Chondrocyte (in vitro differentiated cells): ENCODE results near the gene ATP5PD. TPM values are rescaled to one million over a fixed set of nuclear protein-coding genes. Genes with fewer than 3 reads are reported as not detected.
A peak's percentile ranks its signal among the peaks of the same experiment; 100 is the strongest.

Source experiments
- DNase-seq: peaks from one replicate; pipeline ENCODE4 v3.0.0; 2021; ENCODE audit warnings: mixed read lengths, low spot score
- H3K27ac Mint-ChIP-seq: one replicate; pipeline ENCODE4 v1.8.0; 2021; ENCODE audit warnings: mild to moderate bottlenecking, moderate library complexity, mixed read lengths; ENCODE audit not compliant: unreplicated experiment
- H3K27me3 Mint-ChIP-seq: 2 replicates; pipeline ENCODE4 v1.8.0; 2021; ENCODE audit warnings: low read depth, mixed read lengths
- H3K36me3 Mint-ChIP-seq: 2 replicates; pipeline ENCODE4 v1.8.0; 2021; ENCODE audit warnings: low read depth, mixed read lengths
- H3K4me1 Mint-ChIP-seq: 2 replicates; pipeline ENCODE4 v1.8.0; 2021; ENCODE audit warnings: low read depth, mild to moderate bottlenecking, mixed read lengths
- H3K4me3 Mint-ChIP-seq: one replicate; pipeline ENCODE4 v1.8.0; 2021; ENCODE audit warnings: mild to moderate bottlenecking, moderate library complexity, mixed read lengths; ENCODE audit not compliant: unreplicated experiment
- H3K9me3 Mint-ChIP-seq: 2 replicates; pipeline ENCODE4 v1.8.0; 2021; ENCODE audit warnings: low read depth, mixed read lengths
- total RNA-seq: library from RNA; stranded (reverse); gene quantifications from 3 replicates; pipeline ENCODE4 v1.2.1, GENCODE V29; 2021
- TF ChIP-seq, protein P1 (sequence below): fragments of 200-600 bp; sonication (generic); IDR thresholded peaks from 2 replicates; pipeline ENCODE4 v1.5.0; 2021; ENCODE audit warnings: antibody characterized with exemption, mild to moderate bottlenecking, moderate library complexity

The ATP5PD gene
- total RNA-seq, 1 donor from 2014 or later, result 183 TPM

DNA sequence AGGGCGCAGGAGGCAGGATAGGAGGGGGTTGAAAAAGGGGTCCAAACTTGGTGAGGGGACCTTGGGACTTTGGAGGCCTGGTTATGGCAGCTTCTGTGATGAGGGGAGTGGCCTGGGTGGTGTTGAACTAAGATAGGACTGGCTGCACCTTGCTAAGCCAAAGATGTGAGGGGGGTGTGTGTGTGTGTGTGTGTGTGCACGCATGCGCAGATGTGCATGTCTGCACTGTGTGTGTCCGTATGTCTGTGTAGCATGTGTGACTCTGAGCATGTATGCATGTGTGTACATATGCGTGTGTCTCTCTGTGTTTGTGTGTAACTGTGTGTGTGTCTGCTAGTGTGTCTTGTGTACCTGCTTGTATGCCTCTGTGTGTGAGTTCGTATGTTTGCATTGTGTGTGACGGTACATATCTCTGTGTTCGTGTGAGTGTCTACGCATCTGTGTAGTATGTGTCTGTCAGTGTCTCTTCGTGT lies 45.1 kb upstream of the ATP5PD start:
- no peaks in the 10 kb centered on the region for H3K36me3 Mint-ChIP-seq
- no peaks in the 10 kb centered on the region for H3K27me3 Mint-ChIP-seq
- no peaks in the 10 kb centered on the region for H3K9me3 Mint-ChIP-seq
- no peak for DNase-seq
- H3K4me3 Mint-ChIP-seq, result no peak overlapping the region
- H3K27ac Mint-ChIP-seq, result no peak overlapping the region
- peaks cover 26% of the 10 kb centered on the region for H3K4me1 Mint-ChIP-seq
- TF ChIP-seq, protein P1, sequence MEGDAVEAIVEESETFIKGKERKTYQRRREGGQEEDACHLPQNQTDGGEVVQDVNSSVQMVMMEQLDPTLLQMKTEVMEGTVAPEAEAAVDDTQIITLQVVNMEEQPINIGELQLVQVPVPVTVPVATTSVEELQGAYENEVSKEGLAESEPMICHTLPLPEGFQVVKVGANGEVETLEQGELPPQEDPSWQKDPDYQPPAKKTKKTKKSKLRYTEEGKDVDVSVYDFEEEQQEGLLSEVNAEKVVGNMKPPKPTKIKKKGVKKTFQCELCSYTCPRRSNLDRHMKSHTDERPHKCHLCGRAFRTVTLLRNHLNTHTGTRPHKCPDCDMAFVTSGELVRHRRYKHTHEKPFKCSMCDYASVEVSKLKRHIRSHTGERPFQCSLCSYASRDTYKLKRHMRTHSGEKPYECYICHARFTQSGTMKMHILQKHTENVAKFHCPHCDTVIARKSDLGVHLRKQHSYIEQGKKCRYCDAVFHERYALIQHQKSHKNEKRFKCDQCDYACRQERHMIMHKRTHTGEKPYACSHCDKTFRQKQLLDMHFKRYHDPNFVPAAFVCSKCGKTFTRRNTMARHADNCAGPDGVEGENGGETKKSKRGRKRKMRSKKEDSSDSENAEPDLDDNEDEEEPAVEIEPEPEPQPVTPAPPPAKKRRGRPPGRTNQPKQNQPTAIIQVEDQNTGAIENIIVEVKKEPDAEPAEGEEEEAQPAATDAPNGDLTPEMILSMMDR, result no peak

DNA sequence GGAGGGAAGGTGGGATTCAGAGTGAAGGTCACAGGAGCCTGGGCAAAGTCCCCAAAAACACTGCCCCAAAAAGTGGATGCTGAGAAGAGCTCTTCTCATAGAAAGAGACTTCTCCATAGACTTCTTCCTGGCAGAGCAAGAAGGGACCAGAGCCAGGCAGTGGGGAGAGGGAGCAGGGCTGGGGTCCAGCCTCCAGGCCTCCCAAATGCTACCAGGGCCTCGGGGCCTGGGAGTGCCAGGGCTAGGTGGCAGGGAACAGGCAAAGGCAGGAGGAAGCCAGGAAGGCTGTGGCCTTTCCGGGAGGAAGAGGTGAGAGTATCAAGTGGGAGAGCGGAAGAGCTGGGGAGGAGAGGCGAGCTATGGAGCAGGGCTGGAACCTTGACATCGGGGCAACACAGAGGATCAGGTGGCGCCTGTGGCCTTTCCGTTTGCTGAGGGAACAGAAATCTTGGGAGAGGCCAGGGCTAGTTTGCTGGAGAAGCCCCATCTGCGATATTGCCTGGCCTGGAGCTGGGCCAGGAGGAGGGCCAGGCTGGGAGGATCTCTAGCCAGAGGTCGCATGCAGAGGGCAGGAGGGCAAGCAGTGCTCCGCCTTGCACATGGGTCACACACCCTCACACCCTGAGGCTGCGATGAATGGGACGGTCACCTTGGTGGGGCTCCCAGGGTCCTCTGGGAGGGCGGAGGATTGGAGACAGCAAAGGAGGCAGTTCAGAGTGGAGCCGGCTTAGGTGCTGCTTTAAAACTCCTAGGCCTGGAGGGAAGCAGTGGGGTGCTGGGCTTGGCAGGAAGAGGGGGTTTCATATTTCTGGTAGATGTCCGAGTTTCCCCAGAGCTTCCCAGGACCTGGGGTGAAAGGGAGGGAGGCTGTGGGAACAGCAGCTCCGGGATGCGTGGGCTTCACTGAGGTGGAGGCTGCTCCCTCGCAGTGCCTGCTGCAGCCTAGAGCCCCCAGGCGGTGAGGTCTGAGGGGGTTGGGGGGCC lies 44.4 kb upstream of the ATP5PD start:
- Mint-ChIP-seq H3K4me3 (no peak overlapping the region), H3K27ac (no peak overlapping the region), H3K27me3 (no peaks in the 10 kb centered on the region), H3K36me3 (no peaks in the 10 kb centered on the region), H3K9me3 (no peaks in the 10 kb centered on the region), H3K4me1 (peaks cover 27% of the 10 kb centered on the region)
- TF ChIP-seq, protein P1, result no peak
- no peak for DNase-seq

DNA sequence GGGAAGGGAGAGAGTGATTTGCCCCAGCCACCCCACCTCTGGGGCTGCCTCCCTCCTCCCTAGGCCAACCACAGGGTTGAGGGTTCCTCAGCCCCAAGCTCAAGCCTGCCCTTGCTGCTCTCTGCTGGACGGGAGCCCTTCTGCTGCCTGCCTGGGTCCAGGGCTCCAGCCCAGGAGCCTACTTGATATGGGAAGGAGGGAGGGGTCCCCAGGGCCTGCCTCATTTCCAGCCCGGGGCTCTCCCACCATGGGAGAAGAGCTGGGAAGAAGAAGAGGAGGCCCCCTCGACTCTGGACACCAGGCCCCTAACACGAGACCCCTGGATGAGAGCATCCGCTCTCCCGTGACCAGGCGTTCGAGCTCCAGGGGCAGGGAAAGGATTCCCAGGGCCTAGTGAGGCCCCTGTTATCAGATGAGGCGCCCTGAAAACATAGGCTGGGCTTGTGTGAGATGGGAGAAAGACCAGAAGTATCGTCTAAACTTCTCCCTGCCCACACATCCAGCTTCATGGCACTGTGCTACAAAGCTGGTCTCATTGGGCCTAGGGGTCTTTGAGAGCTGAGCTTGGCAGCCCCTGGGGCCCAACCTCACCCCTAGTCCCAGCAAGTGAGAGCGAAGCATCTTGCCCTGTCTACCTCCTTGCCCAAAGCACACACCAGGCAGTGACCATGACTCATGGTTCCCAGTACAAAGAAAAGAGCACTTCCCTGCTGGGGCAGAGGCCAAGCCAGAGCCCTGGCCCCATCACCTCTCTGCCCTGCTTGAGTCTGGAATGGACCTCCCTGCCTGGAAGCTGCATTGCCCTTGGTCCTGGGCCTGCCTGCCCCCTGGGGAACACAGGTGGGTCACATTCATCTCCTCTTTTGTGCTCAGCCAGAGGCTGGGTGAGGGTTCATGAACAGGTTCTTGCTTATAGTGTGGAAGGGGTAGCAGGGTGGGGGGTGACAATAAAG lies 42.0 kb upstream of the ATP5PD start:
- Mint-ChIP-seq H3K4me1 (peaks cover 37% of the 10 kb centered on the region), H3K36me3 (no peaks in the 10 kb centered on the region), H3K4me3 (peak overlapping the region; percentile 67), H3K27ac (no peak overlapping the region), H3K27me3 (no peaks in the 10 kb centered on the region), H3K9me3 (no peaks in the 10 kb centered on the region)
- no peak for DNase-seq
- TF ChIP-seq, protein P1, result no peak

DNA sequence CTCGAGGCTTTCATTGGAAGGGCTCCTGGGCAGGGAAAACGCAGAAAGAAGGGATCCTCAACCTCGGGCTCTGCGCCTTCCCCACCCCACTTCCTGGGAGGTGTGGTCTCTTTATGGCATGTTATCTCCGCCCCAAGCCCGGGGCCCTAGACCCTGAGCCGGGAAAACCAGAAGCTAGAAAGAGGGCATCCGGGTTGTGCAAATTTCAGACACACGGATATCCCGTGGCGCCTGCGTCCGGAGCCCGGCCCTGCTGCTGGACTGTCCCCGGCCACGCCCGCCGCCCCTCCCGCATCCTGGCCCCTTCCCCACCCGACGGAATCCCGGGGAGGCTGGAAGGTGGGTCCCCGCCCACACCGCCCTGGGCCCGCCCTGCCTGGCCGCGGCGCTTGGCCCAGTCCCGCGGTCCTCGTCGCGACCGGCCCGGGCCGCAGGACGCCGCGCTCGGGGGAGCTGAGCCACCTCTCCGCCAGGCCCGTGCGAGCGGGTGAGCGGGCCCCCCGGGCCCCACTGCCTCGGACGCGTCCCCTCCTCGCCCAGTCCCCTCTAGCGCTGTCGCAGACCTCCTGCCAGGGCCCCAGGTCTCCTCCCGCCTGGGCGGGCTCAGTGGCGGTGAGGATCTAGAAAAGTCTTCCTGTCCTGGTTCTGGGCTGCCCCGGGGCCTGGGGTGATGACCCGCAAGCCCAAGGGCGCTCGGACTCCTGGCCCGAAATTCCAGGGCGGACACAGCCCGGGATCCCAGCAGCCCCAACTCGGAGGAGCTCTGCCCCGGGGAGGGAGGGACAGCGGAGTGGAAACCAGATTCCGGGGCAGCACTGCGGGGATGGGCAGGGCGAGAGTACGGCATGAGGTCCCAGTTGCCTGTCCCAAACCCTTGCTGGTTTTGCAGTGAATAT lies 41.0 kb upstream of the ATP5PD start, which contains the start of gene SLC16A5:
SLC16A5 (plus strand) TSS at position 397 of the 896 bp plus-strand sequence. CDS start 5,683 bp downstream, outside the sequence.
- H3K9me3 Mint-ChIP-seq, result no peaks in the 10 kb centered on the region
- no peak within 1 kb of the TSS for H3K27ac Mint-ChIP-seq
- DNase-seq, result no peak
- no peaks in the 10 kb centered on the region for H3K27me3 Mint-ChIP-seq
- H3K36me3 Mint-ChIP-seq, result no peaks in the 10 kb centered on the region
- peak within 1 kb of the TSS; percentile 67 for H3K4me3 Mint-ChIP-seq
- H3K4me1 Mint-ChIP-seq, result peaks cover 40% of the 10 kb centered on the region
- TF ChIP-seq, protein P1, result no peak
